Mesenchymal stem cell (in vitro differentiated cells and primary cell): ENCODE data around the gene AHCYL2.

ENCODE experiments used
- DNase-seq: peaks from one replicate; pipeline ENCODE4 v3.0.0-alpha.2; 2013
- H2AFZ ChIP-seq: one replicate; pipeline ENCODE4 v1.6.1; 2013; ENCODE audit warnings: low read depth, mild to moderate bottlenecking, control low read depth, inconsistent platforms, low read length, moderate library complexity
- H2AK5ac ChIP-seq: 2 replicates; pipeline ENCODE4 v1.6.1; 2013; ENCODE audit warnings: low read length, moderate library complexity, mild to moderate bottlenecking, inconsistent platforms; ENCODE audit not compliant: severe bottlenecking
- H2BK120ac ChIP-seq: one replicate; pipeline ENCODE4 v1.6.1; 2013; ENCODE audit warnings: low read depth, mild to moderate bottlenecking, inconsistent platforms, low read length, moderate library complexity
- H2BK12ac ChIP-seq, 2 experiments: one replicate each; pipeline ENCODE4 v1.6.1; 2013; ENCODE audit warnings: inconsistent platforms in 2 of 2, low read length in 2 of 2, mild to moderate bottlenecking in 2 of 2, moderate library complexity in 2 of 2, control low read depth in 1 of 2
- H2BK15ac ChIP-seq: one replicate; pipeline ENCODE4 v1.6.1; 2013; ENCODE audit warnings: mild to moderate bottlenecking, low read depth, inconsistent platforms; ENCODE audit not compliant: poor library complexity, severe bottlenecking
- H2BK5ac ChIP-seq: 2 replicates; pipeline ENCODE4 v1.6.1; 2013; ENCODE audit warnings: low read depth, mild to moderate bottlenecking, low read length, control low read depth, inconsistent platforms; ENCODE audit not compliant: poor library complexity, severe bottlenecking
- H3K14ac ChIP-seq, 2 experiments: one replicate each; pipeline ENCODE4 v1.6.1; 2013; ENCODE audit warnings: inconsistent platforms in 2 of 2, low read length in 2 of 2, control low read depth in 1 of 2, mild to moderate bottlenecking in 1 of 2, moderate library complexity in 1 of 2
- H3K18ac ChIP-seq, 2 experiments: one replicate each; pipeline ENCODE4 v1.6.1; 2013; ENCODE audit warnings: inconsistent platforms in 2 of 2, low read length in 2 of 2, control low read depth in 1 of 2, low read depth in 1 of 2, mild to moderate bottlenecking in 1 of 2
- H3K23ac ChIP-seq, 2 experiments: one replicate each; pipeline ENCODE4 v1.6.1; 2013; ENCODE audit warnings: inconsistent platforms in 2 of 2, low read length in 2 of 2, mild to moderate bottlenecking in 2 of 2, moderate library complexity in 2 of 2, control low read depth in 1 of 2
- H3K27ac ChIP-seq: 2 replicates; pipeline ENCODE4 v1.5.1; 2013; ENCODE audit warnings: mild to moderate bottlenecking, moderate library complexity, low read length, control low read depth, inconsistent platforms; ENCODE audit not compliant: poor library complexity, severe bottlenecking
- H3K27me3 ChIP-seq, 2 experiments: 2 replicates each; pipeline versions ENCODE4 v1.6.1 to v1.7.0; 2013; ENCODE audit warnings: low read length in 2 of 2, mild to moderate bottlenecking in 2 of 2, moderate library complexity in 2 of 2, control low read depth in 1 of 2, inconsistent platforms in 1 of 2; ENCODE audit not compliant: control insufficient read depth in 1 of 2, insufficient read depth in 1 of 2
- H3K36me3 ChIP-seq, 2 experiments: 2 replicates each; pipeline versions ENCODE4 v1.6.1 to v1.7.0; 2013; ENCODE audit warnings: low read length in 2 of 2, control low read depth in 1 of 2, inconsistent platforms in 1 of 2, low read depth in 1 of 2, mild to moderate bottlenecking in 1 of 2; ENCODE audit not compliant: insufficient read depth in 2 of 2, control insufficient read depth in 1 of 2
- H3K4ac ChIP-seq, 2 experiments: one replicate each; pipeline ENCODE4 v1.6.1; 2013; ENCODE audit warnings: inconsistent platforms in 2 of 2, low read length in 2 of 2, mild to moderate bottlenecking in 2 of 2, moderate library complexity in 2 of 2, control low read depth in 1 of 2, low read depth in 1 of 2
- H3K4me1 ChIP-seq: 2 replicates; pipeline ENCODE4 v1.6.1; 2013; ENCODE audit warnings: low read depth, low read length, control low read depth; ENCODE audit not compliant: control insufficient read depth, insufficient read depth
- H3K4me2 ChIP-seq: 2 replicates; pipeline ENCODE4 v1.6.1; 2013; ENCODE audit warnings: low read length, mild to moderate bottlenecking, inconsistent platforms; ENCODE audit not compliant: poor library complexity, severe bottlenecking
- H3K4me3 ChIP-seq, 2 experiments: 2 replicates each; pipeline versions ENCODE4 v1.5.1 to v1.7.0; 2013; ENCODE audit warnings: low read length in 2 of 2, mild to moderate bottlenecking in 2 of 2, control low read depth in 1 of 2, low read depth in 1 of 2; ENCODE audit not compliant: insufficient read depth in 1 of 2
- H3K79me1 ChIP-seq: replicated peaks from 2 replicates; pipeline ENCODE4 v1.6.1; 2013; ENCODE audit warnings: mild to moderate bottlenecking, control low read depth, low read length, inconsistent platforms; ENCODE audit not compliant: poor library complexity, severe bottlenecking
- H3K9ac ChIP-seq: 2 replicates; pipeline ENCODE4 v1.7.0; 2013; ENCODE audit warnings: mild to moderate bottlenecking, low read length, moderate library complexity
- H3K9me3 ChIP-seq: 2 replicates; pipeline ENCODE4 v1.7.0; 2013; ENCODE audit warnings: mild to moderate bottlenecking, low read length; ENCODE audit not compliant: control insufficient read depth
- H4K8ac ChIP-seq: one replicate; pipeline ENCODE4 v1.6.1; 2013; ENCODE audit warnings: inconsistent platforms, mild to moderate bottlenecking, low read length, moderate library complexity
- H4K91ac ChIP-seq: one replicate; pipeline ENCODE4 v1.6.1; 2013; ENCODE audit warnings: mild to moderate bottlenecking, low read length, inconsistent platforms
- WGBS: methylation state at CpG from one replicate; pipeline ENCODE4 v1.1.7; 2013; ENCODE audit warnings: mixed read lengths; 5-methylcytosine and 5-hydroxymethylcytosine counted together

The AHCYL2 gene

DNA sequence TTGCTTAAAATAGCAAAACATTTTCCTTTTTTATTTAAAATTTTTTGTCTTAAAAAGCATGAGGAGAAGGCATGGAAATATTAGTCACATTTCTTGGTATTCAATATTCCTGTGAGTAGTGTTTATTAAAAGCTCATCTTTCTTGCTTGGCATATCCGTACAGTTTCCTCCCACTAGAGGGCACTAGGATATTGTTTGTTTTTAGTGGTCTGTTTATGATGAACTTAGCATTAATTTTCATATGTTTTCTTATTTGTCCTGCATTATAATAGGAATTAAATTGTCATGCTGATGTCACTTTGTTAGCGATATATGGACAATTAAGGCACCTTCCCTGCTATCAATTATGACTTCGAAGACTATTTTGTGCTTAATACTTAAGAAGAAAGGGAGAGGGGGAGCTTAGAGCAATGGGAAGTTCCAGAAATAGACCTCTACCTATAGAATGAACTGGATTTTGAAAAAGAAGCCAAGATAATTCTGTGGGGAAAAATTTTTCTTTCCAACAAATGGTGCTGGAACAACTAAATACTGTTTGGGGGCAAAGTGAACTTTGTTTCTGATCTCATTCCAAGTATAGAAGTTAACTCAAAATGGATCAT, 118.4 kb downstream of the AHCYL2 start:
- Histone ChIP-seq H2BK12ac (no peak overlapping the region), H3K23ac (no peak overlapping the region)

GRCh38 chr7:129347330-129347729, 122.5 kb downstream of the AHCYL2 start:
- Histone ChIP-seq H3K9me3 (no peaks in the 10 kb centered on the region), H2BK12ac (no peak overlapping the region), H3K23ac (no peak overlapping the region), H3K27me3 (no peaks in the 10 kb centered on the region), H3K18ac (no peak overlapping the region), H3K36me3 (no peaks in the 10 kb centered on the region), H2AFZ (no peak overlapping the region), H3K27ac (no peak overlapping the region), H3K4ac (no peak overlapping the region), H4K91ac (no peak overlapping the region), H3K79me1 (no peaks in the 10 kb centered on the region), H3K4me1 (no peaks in the 10 kb centered on the region), H3K4me2 (no peak overlapping the region), H3K4me3 (no peak overlapping the region), H4K8ac (no peak overlapping the region), H2BK120ac (no peak overlapping the region), H2BK5ac (no peak overlapping the region), H2AK5ac (no peak overlapping the region), H3K9ac (no peak overlapping the region), H3K14ac (no peak overlapping the region), H2BK15ac (no peak overlapping the region)
- no peak for DNase-seq
- no CpG with 5 or more reads among the region's 2 CpGs for WGBS

More for the DNA sequence above, 118.4 kb downstream of the AHCYL2 start:
- Histone ChIP-seq H3K4ac (no peak overlapping the region), H3K4me3 (no peak overlapping the region), H3K79me1 (no peaks in the 10 kb centered on the region), H3K14ac (no peak overlapping the region), H2AFZ (no peak overlapping the region), H2BK15ac (no peak overlapping the region), H3K36me3 (no peaks in the 10 kb centered on the region), H2BK5ac (no peak overlapping the region), H4K8ac (no peak overlapping the region), H2AK5ac (no peak overlapping the region), H3K9ac (no peak overlapping the region), H3K27me3 (no peaks in the 10 kb centered on the region), H4K91ac (no peak overlapping the region), H3K9me3 (no peaks in the 10 kb centered on the region), H3K18ac (no peak overlapping the region), H3K27ac (no peak overlapping the region), H2BK120ac (no peak overlapping the region), H3K4me1 (no peaks in the 10 kb centered on the region), H3K4me2 (no peak overlapping the region)
- WGBS = 80% methylated on average over 1 of the region's 3 CpGs
- DNase-seq = peak; percentile 50

DNA sequence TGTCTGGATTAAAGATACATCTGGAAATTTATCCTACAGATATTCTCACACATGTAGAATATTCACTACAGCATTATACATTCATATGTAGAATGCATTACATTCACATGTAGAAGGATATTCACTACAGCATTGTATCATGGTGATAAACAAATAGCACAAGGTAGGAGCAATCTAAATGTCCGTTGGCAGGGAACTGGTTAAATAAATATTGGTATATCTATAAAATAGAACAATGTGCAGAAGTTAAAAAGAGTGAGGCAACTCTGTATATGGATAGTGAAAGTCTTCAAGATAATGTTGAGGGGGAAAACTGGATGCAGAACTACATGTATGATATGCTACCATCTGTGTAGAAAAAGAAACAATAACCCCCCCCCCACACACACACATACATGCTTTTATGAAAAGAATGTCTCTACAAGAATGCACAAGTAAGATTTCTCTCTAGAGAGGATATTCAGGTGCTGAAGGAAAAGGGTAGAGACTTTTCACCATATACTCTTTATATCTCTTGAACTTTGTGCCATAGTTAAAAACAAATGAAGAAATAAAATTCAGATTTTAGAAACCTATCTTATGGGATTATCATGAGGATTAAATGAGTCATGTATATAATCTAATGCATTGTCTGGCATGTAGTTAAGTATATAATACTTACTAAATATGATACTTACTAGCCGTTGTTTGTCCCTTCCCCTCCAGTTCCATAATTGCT, 123.4 kb downstream of the AHCYL2 start:
- no peak overlapping the region for H3K18ac ChIP-seq
- no peak overlapping the region for H2AK5ac ChIP-seq
- H3K23ac ChIP-seq = no peak overlapping the region
- H3K4me2 ChIP-seq = no peak overlapping the region
- no peak overlapping the region for H2BK5ac ChIP-seq
- WGBS = 86% methylated on average over 1 of the region's 2 CpGs
- no peak overlapping the region for H2AFZ ChIP-seq
- H3K9me3 ChIP-seq = no peaks in the 10 kb centered on the region
- H3K14ac ChIP-seq = no peak overlapping the region
- DNase-seq = no peak
- no peak overlapping the region for H2BK12ac ChIP-seq
- H3K27ac ChIP-seq = no peak overlapping the region
- H4K8ac ChIP-seq = no peak overlapping the region
- no peak overlapping the region for H2BK120ac ChIP-seq
- H4K91ac ChIP-seq = no peak overlapping the region
- no peak overlapping the region for H3K4ac ChIP-seq
- no peak overlapping the region for H3K9ac ChIP-seq
- H3K4me1 ChIP-seq = no peaks in the 10 kb centered on the region
- no peak overlapping the region for H3K4me3 ChIP-seq
- H3K36me3 ChIP-seq = no peaks in the 10 kb centered on the region
- H2BK15ac ChIP-seq = no peak overlapping the region
- no peaks in the 10 kb centered on the region for H3K79me1 ChIP-seq
- H3K27me3 ChIP-seq = no peaks in the 10 kb centered on the region

DNA sequence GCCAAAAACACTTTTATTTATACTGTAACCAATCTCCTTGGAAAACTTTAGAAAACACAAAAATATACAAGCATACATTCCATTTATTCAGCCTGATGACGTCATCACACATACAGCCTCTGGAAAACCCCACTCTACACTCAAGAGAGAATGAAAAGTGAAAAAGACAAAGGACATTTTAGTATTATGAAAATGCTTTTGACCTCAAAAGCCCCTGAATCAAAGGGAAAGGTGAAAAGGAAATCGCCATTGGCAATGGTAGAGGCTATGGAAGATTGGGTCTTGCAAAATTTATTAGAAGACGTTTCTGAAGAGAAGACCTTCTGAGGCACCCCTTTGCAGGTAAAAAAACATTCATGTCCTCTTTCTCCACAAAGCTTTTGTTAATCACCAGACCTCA, 126.5 kb downstream of the AHCYL2 start:
- H4K91ac ChIP-seq = no peak overlapping the region
- no peak overlapping the region for H3K4me2 ChIP-seq
- WGBS = 100% methylated on average over 1 of the region's 3 CpGs
- H3K4me3 ChIP-seq = no peak overlapping the region
- no peak overlapping the region for H3K18ac ChIP-seq
- no peak overlapping the region for H3K4ac ChIP-seq
- peak; percentile 45 for DNase-seq
- no peak overlapping the region for H3K14ac ChIP-seq
- H2BK120ac ChIP-seq = no peak overlapping the region
- H3K79me1 ChIP-seq = no peaks in the 10 kb centered on the region
- no peak overlapping the region for H2BK12ac ChIP-seq
- H3K36me3 ChIP-seq = no peaks in the 10 kb centered on the region
- no peak overlapping the region for H4K8ac ChIP-seq
- H2BK15ac ChIP-seq = no peak overlapping the region
- H3K9ac ChIP-seq = no peak overlapping the region
- no peaks in the 10 kb centered on the region for H3K9me3 ChIP-seq
- no peaks in the 10 kb centered on the region for H3K27me3 ChIP-seq
- H3K27ac ChIP-seq = no peak overlapping the region
- H3K23ac ChIP-seq = no peak overlapping the region
- H3K4me1 ChIP-seq = no peaks in the 10 kb centered on the region
- H2AK5ac ChIP-seq = no peak overlapping the region
- H2AFZ ChIP-seq = no peak overlapping the region
- no peak overlapping the region for H2BK5ac ChIP-seq
